OCI-LY1 (cell line): ENCODE measurements around the gene RASGRF2.
A peak's percentile ranks its signal among the peaks of the same experiment; 100 is the strongest.

ENCODE experiments used
- H2AFZ ChIP-seq: fragments of 200-600 bp; sonication (generic), shearing (Covaris generic); 2 replicates; pipeline ENCODE4 v1.6.0; 2014; ENCODE audit warnings: antibody characterized with exemption, mild to moderate bottlenecking, low read length
- H3F3A ChIP-seq: fragments of 200-600 bp; sonication (generic), shearing (Covaris generic); 2 replicates; pipeline ENCODE4 v1.6.0; 2014; ENCODE audit warnings: mild to moderate bottlenecking, antibody characterized with exemption, low read length, moderate library complexity; ENCODE audit not compliant: insufficient read depth
- H3K27ac ChIP-seq: fragments of 200-600 bp; sonication (generic); 2 replicates; pipeline ENCODE4 v1.5.1; 2014; ENCODE audit warnings: low read length, mixed run types, mild to moderate bottlenecking, low read depth; ENCODE audit not compliant: poor library complexity, severe bottlenecking
- H3K27me3 ChIP-seq: fragments of 200-600 bp; sonication (generic); 2 replicates; pipeline ENCODE4 v1.6.0; 2014; ENCODE audit warnings: antibody characterized with exemption, mild to moderate bottlenecking, low read length, moderate library complexity; ENCODE audit not compliant: insufficient read depth
- H3K36me3 ChIP-seq: fragments of 200-600 bp; sonication (generic); 2 replicates; pipeline ENCODE4 v1.6.1; 2014; ENCODE audit warnings: mild to moderate bottlenecking, antibody characterized with exemption, low read length, moderate library complexity, mixed read lengths; ENCODE audit not compliant: insufficient read depth
- H3K4me1 ChIP-seq: fragments of 200-600 bp; sonication (generic); 2 replicates; pipeline ENCODE4 v1.5.1; 2014; ENCODE audit warnings: mild to moderate bottlenecking, low read length, moderate library complexity; ENCODE audit not compliant: insufficient read depth, severe bottlenecking
- H3K4me2 ChIP-seq: fragments of 200-600 bp; sonication (generic), shearing (Covaris generic); 2 replicates; pipeline ENCODE4 v1.6.1; 2014; ENCODE audit warnings: low read length
- H3K4me3 ChIP-seq: fragments of 200-600 bp; sonication (generic); 2 replicates; pipeline ENCODE4 v1.5.1; 2014; ENCODE audit warnings: low read length, low read depth, mild to moderate bottlenecking, mixed read lengths; ENCODE audit not compliant: poor library complexity, severe bottlenecking
- H3K79me2 ChIP-seq: fragments of 200-600 bp; shearing (Covaris generic); 2 replicates; pipeline ENCODE4 v1.6.1; 2016; ENCODE audit warnings: mixed run types, low read length, mixed read lengths; ENCODE audit not compliant: insufficient read depth
- H3K9ac ChIP-seq: fragments of 200-600 bp; sonication (generic), shearing (Covaris generic); 2 replicates; pipeline ENCODE4 v1.6.1; 2014; ENCODE audit warnings: mild to moderate bottlenecking, low read length, mixed read lengths
- H3K9me2 ChIP-seq: fragments of 200-600 bp; sonication (generic), shearing (Covaris generic); 2 replicates; pipeline ENCODE4 v1.6.1; 2014; ENCODE audit warnings: low read depth, mild to moderate bottlenecking, low read length, mixed read lengths
- H3K9me3 ChIP-seq: fragments of 200-600 bp; shearing (Covaris generic); 2 replicates; pipeline ENCODE4 v1.6.1; 2014; ENCODE audit warnings: low read length, mixed read lengths
- H4K20me1 ChIP-seq: fragments of 200-600 bp; sonication (generic), shearing (Covaris generic); 2 replicates; pipeline ENCODE4 v1.6.0; 2016; ENCODE audit warnings: mild to moderate bottlenecking, low read length; ENCODE audit not compliant: insufficient read depth
- CTCF ChIP-seq: fragments of 200-600 bp; sonication (generic), shearing (Covaris generic); IDR thresholded peaks from 2 replicates; pipeline ENCODE4 v1.5.1; 2017; ENCODE audit warnings: mild to moderate bottlenecking, antibody characterized with exemption, low read length, moderate library complexity, mixed read lengths
- EZH2 ChIP-seq: fragments of 200-600 bp; sonication (generic), shearing (Covaris generic); IDR thresholded peaks from 2 replicates; pipeline ENCODE4 v1.8.0; 2017; ENCODE audit warnings: borderline replicate concordance, mixed run types, mild to moderate bottlenecking, antibody characterized with exemption, low read length, moderate library complexity, mixed read lengths

RASGRF2 gene

GRCh38 chr5:81191726-81192372, 231.7 kb downstream of the RASGRF2 start:
- Histone ChIP-seq H3K9me2 (no peaks in the 10 kb centered on the region), H3K4me2 (no peak overlapping the region), H3K4me3 (no peak overlapping the region), H3K36me3 (no peaks in the 10 kb centered on the region), H3K27ac (no peak overlapping the region), H3K9ac (no peak overlapping the region), H3K4me1 (peaks cover 4% of the 10 kb centered on the region), H2AFZ (no peak overlapping the region), H3K27me3 (no peaks in the 10 kb centered on the region), H3F3A (no peaks in the 10 kb centered on the region), H3K79me2 (no peaks in the 10 kb centered on the region), H3K9me3 (no peaks in the 10 kb centered on the region), H4K20me1 (no peaks in the 10 kb centered on the region)
- TF ChIP-seq EZH2 (no peak), CTCF (no peak)

GRCh38 chr5:81192373-81192750, 232.2 kb downstream of the RASGRF2 start:
- Histone ChIP-seq H3K4me2 (no peak overlapping the region), H2AFZ (no peak overlapping the region), H3K4me3 (no peak overlapping the region), H3K9me2 (no peaks in the 10 kb centered on the region), H4K20me1 (no peaks in the 10 kb centered on the region), H3K79me2 (no peaks in the 10 kb centered on the region), H3F3A (no peaks in the 10 kb centered on the region), H3K27me3 (no peaks in the 10 kb centered on the region), H3K4me1 (peaks cover 4% of the 10 kb centered on the region), H3K9me3 (no peaks in the 10 kb centered on the region), H3K36me3 (no peaks in the 10 kb centered on the region), H3K9ac (no peak overlapping the region), H3K27ac (no peak overlapping the region)
- TF ChIP-seq CTCF = no peak; the same call in 1 of the 2 replicates
- TF ChIP-seq EZH2 = no peak

GRCh38 chr5:81194633-81195334, 234.6 kb downstream of the RASGRF2 start:
- TF ChIP-seq CTCF (peak; percentile 91), EZH2 (no peak)
- Histone ChIP-seq H2AFZ (no peak overlapping the region), H3K79me2 (no peaks in the 10 kb centered on the region), H3K36me3 (no peaks in the 10 kb centered on the region), H4K20me1 (no peaks in the 10 kb centered on the region), H3K4me1 (peaks cover 4% of the 10 kb centered on the region), H3K27me3 (no peaks in the 10 kb centered on the region), H3F3A (no peaks in the 10 kb centered on the region; the same call in 1 of the 2 replicates), H3K4me3 (no peak overlapping the region), H3K9me2 (no peaks in the 10 kb centered on the region), H3K9me3 (no peaks in the 10 kb centered on the region), H3K27ac (no peak overlapping the region), H3K9ac (no peak overlapping the region), H3K4me2 (no peak overlapping the region)
